Raji (cell line): ENCODE results near the gene KIAA1549.

ENCODE experiments used
- POLR2A ChIP-seq: IDR thresholded peaks from 2 replicates; pipeline ENCODE4 v1.6.1; 2011; ENCODE audit warnings: low read depth, low read length, control low read depth; ENCODE audit not compliant: insufficient read depth

Gene KIAA1549

GRCh38 chr7:138903859-138904435 lies 77.2 kb downstream of the KIAA1549 start:
- no peak for TF ChIP-seq POLR2A

GRCh38 chr7:138903186-138903820 lies 77.9 kb downstream of the KIAA1549 start:
- no peak for TF ChIP-seq POLR2A

DNA sequence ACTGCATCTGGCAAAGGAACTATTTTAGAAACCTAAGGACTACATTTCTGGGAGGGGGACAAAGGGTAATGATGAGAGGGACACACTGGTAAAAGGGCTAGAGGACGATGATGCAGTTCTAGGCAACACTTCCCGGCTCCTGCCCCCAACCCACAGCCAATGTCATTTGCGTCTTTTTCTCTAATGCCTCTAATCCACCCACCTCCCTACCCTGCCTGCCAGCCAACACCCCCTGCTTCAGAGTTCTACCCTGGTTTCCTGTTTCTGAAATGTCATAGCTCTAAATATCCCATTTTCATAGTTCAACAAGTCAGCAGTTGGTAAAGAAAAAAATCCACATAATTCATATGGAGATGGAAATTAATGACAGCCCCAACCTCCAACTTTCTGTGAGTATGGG lies 79.0 kb downstream of the KIAA1549 start:
- no peak for TF ChIP-seq POLR2A

DNA sequence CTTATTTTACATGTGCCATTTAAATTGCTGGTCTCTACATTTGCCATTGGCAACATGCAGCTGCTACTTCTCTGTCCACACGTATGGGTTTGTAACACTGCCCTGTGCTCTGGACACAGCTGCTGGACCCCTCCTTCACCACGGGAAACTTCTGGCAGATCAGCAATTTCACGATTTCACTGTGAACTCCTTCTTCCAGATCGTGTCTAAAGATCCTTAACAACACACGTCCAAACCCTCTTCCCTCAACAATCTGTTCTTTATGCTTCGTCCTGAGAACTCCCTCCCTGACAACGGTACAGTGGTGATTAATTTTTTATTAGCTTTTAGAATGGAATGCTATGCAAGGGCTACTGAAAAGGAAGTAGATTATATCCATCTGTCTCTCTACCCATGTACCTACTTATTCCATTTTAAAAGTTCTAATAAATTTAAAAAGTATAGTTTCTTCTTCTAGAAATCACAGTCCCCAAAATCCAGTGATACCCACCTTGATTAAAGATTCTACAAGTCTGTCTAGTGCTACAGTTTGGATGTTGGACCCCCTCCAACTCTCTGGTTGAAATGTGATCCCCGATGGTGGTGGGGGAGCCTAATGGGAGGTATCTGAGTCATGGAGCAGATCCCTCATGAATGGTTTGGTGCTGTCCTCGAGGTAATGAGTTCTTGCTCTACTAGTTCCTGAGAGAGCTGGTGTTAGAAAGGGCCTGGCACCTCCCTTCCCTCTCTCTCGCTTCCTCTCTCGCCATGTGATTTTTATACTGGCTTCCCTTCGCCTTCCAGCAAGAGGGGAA lies 81.0 kb downstream of the KIAA1549 start:
- no peak for TF ChIP-seq POLR2A

- no peak for TF ChIP-seq POLR2A
Observed at GRCh38 chr7:138898802-138899201, 82.4 kb downstream of the KIAA1549 start.

DNA sequence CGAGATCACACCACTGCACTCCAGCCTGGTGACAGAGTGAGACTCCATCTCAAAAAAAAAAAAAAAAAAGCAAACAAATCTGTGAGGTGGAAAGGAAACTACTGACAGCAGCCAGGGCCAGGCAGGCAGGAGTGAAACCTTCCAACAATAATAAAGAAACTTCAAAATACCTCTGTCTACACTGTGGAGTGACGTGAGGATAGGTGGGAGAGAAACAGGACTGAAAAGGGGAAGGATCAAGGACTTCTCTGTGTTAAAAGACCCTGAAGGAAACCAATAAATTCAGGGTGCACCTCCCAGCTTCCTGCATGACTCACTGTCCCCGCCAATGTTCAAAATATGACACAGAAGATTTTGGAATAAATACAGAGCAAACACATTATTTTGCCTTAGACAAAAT lies 82.9 kb downstream of the KIAA1549 start:
- TF ChIP-seq POLR2A, result no peak

GRCh38 chr7:138895679-138896078 lies 85.5 kb downstream of the KIAA1549 start:
- no peak for TF ChIP-seq POLR2A

DNA sequence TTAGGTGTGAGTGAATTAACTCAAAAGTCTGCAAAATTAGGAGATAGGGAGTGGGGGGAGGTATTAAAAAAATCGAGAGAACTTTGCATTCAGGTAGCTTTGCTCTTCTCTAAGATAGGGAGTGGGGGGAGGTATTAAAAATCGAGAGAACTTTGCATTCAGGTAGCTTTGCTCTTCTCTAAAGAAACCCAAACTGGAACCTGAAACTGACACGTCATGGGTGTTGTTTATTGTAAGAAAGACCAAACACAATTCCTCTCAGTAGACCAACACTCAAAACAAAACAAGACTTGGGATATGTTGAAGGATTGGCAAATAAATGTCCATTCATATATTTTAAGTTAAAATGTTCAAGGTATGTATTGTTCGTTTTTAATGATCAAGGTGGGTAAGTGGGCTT lies 87.9 kb downstream of the KIAA1549 start:
- no peak for TF ChIP-seq POLR2A

DNA sequence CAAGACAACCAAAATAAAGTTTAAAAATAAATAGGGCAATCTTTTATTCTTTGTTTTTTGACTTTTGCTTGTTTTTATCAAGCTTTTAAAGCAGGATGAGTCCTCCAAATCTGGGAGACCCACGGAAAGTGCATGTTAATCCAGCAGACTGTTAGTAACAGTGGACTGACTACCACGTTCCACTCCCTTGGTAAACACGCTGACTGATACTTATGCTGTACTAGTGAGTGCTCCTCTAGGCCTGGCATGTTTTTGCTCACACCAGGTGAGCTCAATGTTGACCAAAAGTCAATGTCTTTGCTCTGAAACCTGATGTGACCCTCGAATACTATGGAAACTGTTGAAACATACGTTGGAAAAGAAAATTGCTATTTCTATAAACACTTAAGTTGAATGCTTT lies 88.4 kb downstream of the KIAA1549 start:
- no peak for TF ChIP-seq POLR2A

GRCh38 chr7:138892006-138892630 lies 89.1 kb downstream of the KIAA1549 start:
- TF ChIP-seq POLR2A, result no peak

GRCh38 chr7:138891446-138891810 lies 89.8 kb downstream of the KIAA1549 start:
- no peak for TF ChIP-seq POLR2A

- TF ChIP-seq POLR2A, result no peak
Observed at GRCh38 chr7:138890499-138891445, 90.4 kb downstream of the KIAA1549 start.

DNA sequence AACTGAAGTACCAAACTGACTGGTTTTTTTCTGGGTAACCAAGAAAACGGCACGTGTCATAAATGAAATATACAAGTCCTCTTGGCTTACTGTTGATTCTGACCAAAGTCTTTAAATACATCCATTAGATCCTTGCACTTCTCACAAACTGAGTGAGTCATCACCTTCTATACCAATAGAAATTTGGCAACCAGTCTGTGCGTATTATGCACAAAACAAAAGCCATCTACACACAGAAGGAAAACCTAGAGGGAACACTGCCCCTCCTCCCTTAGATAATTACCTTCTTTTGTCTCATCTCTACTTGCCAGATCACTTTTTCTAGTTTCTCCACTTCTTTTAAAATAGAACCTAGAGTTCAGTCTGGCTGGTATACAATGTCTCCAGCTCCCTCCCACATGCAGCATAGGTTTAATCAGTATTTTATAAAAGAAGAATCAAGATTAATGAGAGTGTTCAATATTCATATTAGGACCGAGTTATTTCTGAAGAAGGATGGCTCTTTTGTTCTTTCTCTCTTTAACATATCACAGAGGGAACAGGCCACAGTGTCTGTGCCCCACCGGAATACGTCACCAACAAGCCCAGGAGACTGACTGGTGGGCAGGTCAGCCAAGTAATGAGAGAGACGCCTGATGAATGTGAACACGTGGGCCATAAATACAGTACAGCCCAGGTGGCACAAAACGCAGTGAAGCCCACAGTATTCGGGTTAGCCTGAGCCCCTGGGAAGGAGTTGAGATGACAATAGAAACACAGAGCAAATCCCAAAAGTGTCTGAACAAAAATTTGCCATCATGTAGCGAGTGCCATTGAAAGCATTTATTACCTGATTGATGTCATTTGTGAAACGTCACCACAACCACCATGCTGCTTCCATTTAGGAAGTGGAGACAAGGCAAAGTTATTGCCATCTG lies 91.3 kb downstream of the KIAA1549 start:
- TF ChIP-seq POLR2A, result no peak
